HG02763 (cell line): ENCODE results near the gene PKMYT1.
A peak's percentile ranks its signal among the peaks of the same experiment; 100 is the strongest.

Experiments used
- ATAC-seq: cut with Tn5 transposase; IDR thresholded peaks from one replicate; pipeline ENCODE4 v1.9.1; 2021; ENCODE audit warnings: mild to moderate bottlenecking, moderate library complexity; ENCODE audit not compliant: unreplicated experiment

Gene PKMYT1

GRCh38 chr16:2980227-2981176 lies at the start of gene PKMYT1:
PKMYT1 (minus strand) TSS chr16:2980446; CDS start chr16:2979657, 789 bp downstream.
- peak; percentile 74 for ATAC-seq

DNA sequence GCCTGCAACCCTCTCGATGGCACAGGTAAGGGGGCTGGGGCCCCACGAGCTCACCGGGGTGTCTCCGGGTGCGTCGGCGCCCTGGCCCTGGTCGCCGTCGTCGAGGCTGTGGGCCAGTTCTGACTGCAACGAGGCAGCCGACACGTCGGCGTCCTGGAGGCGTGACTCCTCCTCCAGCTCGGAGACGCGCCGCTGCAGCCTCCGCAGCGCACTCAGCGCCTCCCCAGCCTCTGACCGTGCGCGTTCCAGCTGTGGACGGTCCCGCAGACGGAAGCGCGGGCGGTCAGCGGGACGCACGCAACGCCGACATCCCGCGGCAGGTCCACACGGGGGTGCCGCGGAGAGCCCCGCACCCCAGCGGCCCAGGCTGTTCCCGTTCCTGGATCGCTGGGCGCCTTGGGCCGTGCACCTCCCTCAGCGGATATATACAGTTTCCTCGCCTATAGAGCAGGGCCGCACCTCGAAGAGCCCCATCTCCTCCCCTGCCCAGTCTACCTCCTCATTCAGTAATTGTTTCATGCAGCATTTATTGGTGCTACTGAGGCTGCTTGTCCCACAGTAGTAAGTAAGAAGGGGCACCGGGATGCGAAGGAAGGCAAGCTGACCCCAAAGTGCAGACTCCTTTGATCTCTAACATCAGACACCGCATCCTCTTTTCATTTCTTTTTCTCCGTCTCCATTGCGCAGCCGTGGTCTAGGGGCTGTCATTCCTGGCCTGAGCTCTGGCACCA lies 49.4 kb upstream of the PKMYT1 start:
- ATAC-seq: no peak

- ATAC-seq: no peak
These were observed 48.6 kb upstream of the PKMYT1 start for GRCh38 chr16:3028716-3029319.

DNA sequence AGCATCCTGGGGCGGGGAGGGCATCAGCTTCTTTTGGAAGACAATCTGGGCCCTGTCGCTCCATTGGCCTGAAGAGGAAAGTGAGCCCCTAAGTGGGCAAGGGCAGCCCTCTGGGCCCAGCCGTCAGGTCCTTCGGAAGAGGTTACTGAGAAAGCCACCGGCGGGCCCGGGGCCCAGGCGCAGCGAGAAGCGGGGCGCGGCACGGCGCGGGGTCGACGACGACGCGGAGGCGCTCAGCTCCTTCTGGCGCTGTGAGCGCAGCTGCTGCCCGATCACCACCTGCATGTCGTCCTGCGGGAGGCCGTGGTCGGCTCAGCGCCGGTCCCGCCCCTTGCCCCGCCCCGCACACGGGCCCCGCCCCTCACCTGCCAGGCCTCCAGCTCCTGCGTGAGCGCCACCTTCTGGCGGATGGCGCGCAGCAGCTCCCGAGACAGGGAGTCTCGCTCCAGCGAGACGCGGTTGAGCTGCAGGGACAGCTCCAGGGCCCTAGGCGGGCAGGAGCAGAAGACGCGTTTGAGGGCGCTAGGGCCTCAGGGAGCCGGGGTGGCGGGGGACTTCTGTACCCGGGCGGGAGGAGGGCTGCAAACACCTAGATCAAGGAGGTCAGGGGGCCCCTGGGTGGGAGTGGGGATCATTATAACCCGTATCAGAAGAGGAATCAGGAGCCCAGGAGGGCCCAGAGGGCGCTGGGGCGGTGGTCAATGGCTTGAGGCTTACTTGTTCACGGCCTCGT lies 47.9 kb upstream of the PKMYT1 start:
- ATAC-seq: no peak

DNA sequence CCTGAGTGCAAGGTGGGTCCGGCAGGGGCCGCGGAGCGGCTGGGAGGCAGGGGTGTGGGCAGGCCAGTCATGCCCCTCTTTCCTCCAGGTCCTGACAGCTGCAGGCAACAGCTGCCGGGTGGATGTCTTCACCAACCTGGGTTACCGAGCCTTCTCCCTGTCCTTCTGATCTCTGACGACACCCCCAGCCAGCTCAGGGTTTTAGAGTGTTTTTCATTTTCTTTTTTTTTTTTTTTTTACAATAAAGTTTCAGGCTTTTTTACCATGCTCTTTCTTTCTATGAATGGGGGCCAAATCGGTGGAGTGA lies 47.2 kb upstream of the PKMYT1 start:
- ATAC-seq: no peak

DNA sequence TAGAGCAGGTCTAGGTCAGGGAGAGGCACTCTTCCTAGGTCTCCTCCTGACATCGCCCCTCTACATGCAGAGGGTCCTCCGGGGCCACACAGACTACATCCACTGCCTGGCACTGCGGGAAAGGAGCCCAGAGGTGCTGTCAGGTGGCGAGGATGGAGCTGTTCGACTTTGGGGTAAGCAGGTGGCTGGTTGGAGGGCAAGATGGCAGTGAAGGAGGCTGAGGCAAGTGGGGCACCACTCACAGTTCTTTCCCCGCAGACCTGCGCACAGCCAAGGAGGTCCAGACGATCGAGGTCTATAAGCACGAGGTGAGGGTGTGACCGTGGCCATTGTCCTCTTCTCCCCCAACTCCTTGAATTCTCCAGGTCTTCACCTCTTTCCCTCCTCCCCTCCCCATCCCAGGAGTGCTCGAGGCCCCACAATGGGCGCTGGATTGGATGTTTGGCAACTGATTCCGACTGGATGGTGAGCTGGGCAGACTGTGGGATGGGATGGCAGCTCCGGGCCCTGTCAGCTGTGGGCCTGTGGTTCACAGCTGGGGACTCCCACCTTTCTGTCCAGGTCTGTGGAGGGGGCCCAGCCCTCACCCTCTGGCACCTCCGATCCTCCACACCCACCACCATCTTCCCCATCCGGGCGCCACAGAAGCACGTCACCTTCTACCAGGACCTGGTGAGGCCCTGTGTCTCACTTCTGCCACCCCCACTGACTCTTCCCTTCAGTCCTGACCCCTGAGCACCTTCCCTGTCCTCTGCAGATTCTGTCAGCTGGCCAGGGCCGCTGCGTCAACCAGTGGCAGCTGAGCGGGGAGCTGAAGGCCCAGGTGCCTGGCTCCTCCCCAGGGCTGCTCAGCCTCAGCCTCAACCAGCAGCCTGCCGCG lies 46.6 kb upstream of the PKMYT1 start:
- no peak for ATAC-seq

GRCh38 chr16:3026003-3026378 lies 45.7 kb upstream of the PKMYT1 start:
- ATAC-seq: no peak

GRCh38 chr16:3025032-3026002 lies 45.1 kb upstream of the PKMYT1 start:
- ATAC-seq: no peak

DNA sequence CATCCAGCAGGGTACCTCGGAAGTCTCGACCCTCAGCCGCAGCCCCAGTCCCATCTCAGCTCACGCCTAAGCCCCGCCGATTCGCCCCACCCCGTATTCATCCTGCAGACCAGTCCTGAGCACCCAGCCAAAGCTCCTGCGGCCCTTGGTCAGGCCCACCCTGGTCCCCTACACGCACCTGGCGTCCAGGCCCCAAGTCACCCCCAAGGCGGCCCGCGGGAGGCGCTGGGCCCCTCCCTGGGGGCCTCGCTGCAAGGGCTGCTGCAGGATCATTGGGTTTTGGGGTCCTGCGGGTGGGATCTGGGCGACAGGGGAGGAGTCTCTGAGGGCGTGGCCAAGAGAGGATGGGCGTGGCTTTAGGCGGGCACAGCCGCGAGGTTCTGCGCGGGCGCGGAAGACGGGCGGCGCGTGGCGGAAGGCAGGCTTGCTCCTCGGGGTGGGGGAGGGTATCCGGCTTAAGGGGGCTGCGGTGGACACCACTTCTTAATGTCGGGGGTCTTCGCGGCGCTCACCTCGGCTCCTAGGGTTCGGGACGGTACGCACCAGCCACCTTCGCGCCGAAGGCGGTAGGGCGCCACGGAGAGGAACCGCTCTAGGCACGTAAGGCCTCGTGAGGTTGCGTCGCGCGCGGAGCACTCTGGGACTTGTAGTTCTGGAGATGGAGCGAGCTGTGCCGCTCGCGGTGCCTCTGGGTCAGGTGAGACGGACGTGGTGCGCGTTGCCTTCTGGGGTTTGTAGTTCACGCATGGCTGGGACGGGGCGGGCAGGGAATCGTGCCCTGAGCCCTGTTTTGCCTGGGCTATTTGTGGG lies 43.6 kb upstream of the PKMYT1 start, which contains the start of the genes HCFC1R1 and THOC6:
Gene HCFC1R1, minus strand, starts transcription at position 274 of the 810 bp plus-strand sequence. Its CDS starts 1 bp downstream, at position 273.
Gene THOC6, plus strand, starts transcription at position 367 of the 810 bp plus-strand sequence. Its CDS starts 292 bp downstream, at position 659.
- peak; percentile 69 for ATAC-seq

- no peak for ATAC-seq
These were observed 43.1 kb upstream of the PKMYT1 start for GRCh38 chr16:3023415-3023668.

- no peak for ATAC-seq
These were observed 42.6 kb upstream of the PKMYT1 start for GRCh38 chr16:3022684-3023414.

DNA sequence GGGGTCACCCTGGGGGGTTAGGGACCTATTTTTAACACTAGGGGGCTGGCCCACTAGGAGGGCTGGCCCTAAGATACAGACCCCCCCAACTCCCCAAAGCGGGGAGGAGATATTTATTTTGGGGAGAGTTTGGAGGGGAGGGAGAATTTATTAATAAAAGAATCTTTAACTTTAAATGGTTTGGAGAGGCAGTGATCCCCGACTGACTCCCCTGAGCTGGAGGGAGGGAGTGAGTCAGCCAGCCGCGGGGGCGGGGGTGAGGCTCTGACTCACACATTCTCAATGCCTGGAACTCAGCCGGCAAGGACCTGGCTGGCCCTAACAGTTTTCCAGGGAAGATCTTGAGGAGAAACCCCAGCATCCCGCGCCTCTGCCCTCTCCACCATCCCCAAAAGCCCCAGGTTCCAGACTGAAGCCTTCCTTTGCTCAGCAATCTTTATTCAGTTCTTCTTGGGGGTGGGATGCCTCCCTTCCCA lies 42.0 kb upstream of the PKMYT1 start:
- no peak for ATAC-seq

DNA sequence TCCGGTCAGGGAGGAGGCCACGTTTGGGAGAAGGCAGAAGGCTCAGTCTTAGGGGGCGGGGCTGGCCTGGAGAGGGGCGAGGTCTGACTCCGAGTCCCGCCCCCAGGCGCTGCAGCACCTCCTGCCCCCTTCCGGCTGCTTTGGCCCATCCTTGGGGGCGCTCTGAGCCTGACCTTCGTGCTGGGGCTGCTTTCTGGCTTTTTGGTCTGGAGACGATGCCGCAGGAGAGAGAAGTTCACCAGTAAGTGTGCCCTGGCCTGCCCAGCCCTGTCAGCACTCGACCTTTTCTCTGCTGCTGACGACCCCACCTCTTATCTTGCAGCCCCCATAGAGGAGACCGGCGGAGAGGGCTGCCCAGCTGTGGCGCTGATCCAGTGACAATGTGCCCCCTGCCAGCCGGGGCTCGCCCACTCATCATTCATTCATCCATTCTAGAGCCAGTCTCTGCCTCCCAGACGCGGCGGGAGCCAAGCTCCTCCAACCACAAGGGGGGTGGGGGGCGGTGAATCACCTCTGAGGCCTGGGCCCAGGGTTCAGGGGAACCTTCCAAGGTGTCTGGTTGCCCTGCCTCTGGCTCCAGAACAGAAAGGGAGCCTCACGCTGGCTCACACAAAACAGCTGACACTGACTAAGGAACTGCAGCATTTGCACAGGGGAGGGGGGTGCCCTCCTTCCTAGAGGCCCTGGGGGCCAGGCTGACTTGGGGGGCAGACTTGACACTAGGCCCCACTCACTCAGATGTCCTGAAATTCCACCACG lies 41.4 kb upstream of the PKMYT1 start:
- no peak for ATAC-seq

- ATAC-seq: no peak
These were observed 40.6 kb upstream of the PKMYT1 start for GRCh38 chr16:3020604-3021448.

- no peak for ATAC-seq
These were observed 40.0 kb upstream of the PKMYT1 start, which contains the start of gene TNFRSF12A for GRCh38 chr16:3020247-3020603. TNFRSF12A (plus strand) TSS chr16:3020368; CDS start chr16:3020398, 30 bp downstream.
